ENCODE results near the gene AMPD2.
A peak's percentile ranks its signal among the peaks of the same experiment; 100 is the strongest.

Gene AMPD2

GRCh38 chr1:109616391-109616790, 3.2 kb upstream of the AMPD2 start:
- DNase-seq (ENCODE audit: low read depth in 4 of 4, low spot score in 1 of 4) = no peak

GRCh38 chr1:109617291-109617801, 2.3 kb upstream of the AMPD2 start:
- no peak for DNase-seq (ENCODE audit: low read depth in 4 of 4, low spot score in 1 of 4)

GRCh38 chr1:109618661-109619575, 719 bp upstream of the AMPD2 start:
- no peak for DNase-seq (ENCODE audit: low read depth in 4 of 4, low spot score in 1 of 4)

- no peak for DNase-seq (ENCODE audit: low read depth in 4 of 4, low spot score in 1 of 4)
These were observed 759 bp downstream of the AMPD2 start for GRCh38 chr1:109620401-109620791.

GRCh38 chr1:109620841-109621286, 1.2 kb downstream of the AMPD2 start:
- peak; percentile 93 to 99 (median 96) for DNase-seq (ENCODE audit: low read depth in 4 of 4, low spot score in 1 of 4)

GRCh38 chr1:109621379-109622136, 1.9 kb downstream of the AMPD2 start:
- DNase-seq (ENCODE audit: low read depth in 4 of 4, low spot score in 1 of 4) = no peak

GRCh38 chr1:109622137-109622892, 2.7 kb downstream of the AMPD2 start:
- DNase-seq (ENCODE audit: low read depth in 4 of 4, low spot score in 1 of 4) = no peak

GRCh38 chr1:109622895-109623294, 3.3 kb downstream of the AMPD2 start:
- DNase-seq (ENCODE audit: low read depth in 4 of 4, low spot score in 1 of 4) = no peak

GRCh38 chr1:109623601-109624161, 4.0 kb downstream of the AMPD2 start:
- no peak for DNase-seq (ENCODE audit: low read depth in 4 of 4, low spot score in 1 of 4)

- DNase-seq (ENCODE audit: low read depth in 4 of 4, low spot score in 1 of 4) = no peak
These were observed 4.8 kb downstream of the AMPD2 start for GRCh38 chr1:109624201-109625010.

- DNase-seq (ENCODE audit: low read depth in 4 of 4, low spot score in 1 of 4) = no peak
These were observed 5.5 kb downstream of the AMPD2 start for GRCh38 chr1:109625176-109625575.

GRCh38 chr1:109625601-109626560, 6.2 kb downstream of the AMPD2 start:
- no peak for DNase-seq (ENCODE audit: low read depth in 4 of 4, low spot score in 1 of 4)

GRCh38 chr1:109626682-109627408, 7.2 kb downstream of the AMPD2 start:
- no peak for DNase-seq (ENCODE audit: low read depth in 4 of 4, low spot score in 1 of 4)

GRCh38 chr1:109627692-109628399, 8.2 kb downstream of the AMPD2 start:
- no peak for DNase-seq (ENCODE audit: low read depth in 4 of 4, low spot score in 1 of 4)

- no peak for DNase-seq (ENCODE audit: low read depth in 4 of 4, low spot score in 1 of 4)
These were observed 9.1 kb downstream of the AMPD2 start for GRCh38 chr1:109628540-109629321.

GRCh38 chr1:109629372-109630030, 9.9 kb downstream of the AMPD2 start:
- no peak for DNase-seq (ENCODE audit: low read depth in 4 of 4, low spot score in 1 of 4)
